NCI-H2196 (cell line): Measurements from ENCODE around the gene CYSTM1.

Source experiments
- DNase-seq: peaks from one replicate; lab custom pipeline; 2025; ENCODE audit not compliant: unreplicated experiment; lab: John Stamatoyannopoulos, UW

CYSTM1 gene

GRCh38 chr5:140252470-140253126, 77.6 kb downstream of the CYSTM1 start:
- DNase-seq = no peak

GRCh38 chr5:140253985-140254384, 79.0 kb downstream of the CYSTM1 start:
- DNase-seq = no peak

- DNase-seq = no peak
These were observed 80.6 kb downstream of the CYSTM1 start for GRCh38 chr5:140255460-140256157.

- no peak for DNase-seq
These were observed 81.7 kb downstream of the CYSTM1 start for GRCh38 chr5:140256726-140257125.

GRCh38 chr5:140258016-140258415, 83.0 kb downstream of the CYSTM1 start:
- no peak for DNase-seq

- no peak for DNase-seq
These were observed 83.9 kb downstream of the CYSTM1 start for GRCh38 chr5:140258873-140259272.

- no peak for DNase-seq
These were observed 84.5 kb downstream of the CYSTM1 start for GRCh38 chr5:140259500-140259899.

GRCh38 chr5:140260089-140260656, 85.2 kb downstream of the CYSTM1 start:
- no peak for DNase-seq

GRCh38 chr5:140261403-140262171, 86.6 kb downstream of the CYSTM1 start:
- peak; percentile 84 for DNase-seq

GRCh38 chr5:140262221-140262620, 87.2 kb downstream of the CYSTM1 start:
- DNase-seq = peak; percentile 57

- peak; percentile 49 for DNase-seq
These were observed 87.9 kb downstream of the CYSTM1 start for GRCh38 chr5:140262839-140263238.

GRCh38 chr5:140265845-140266244, 90.9 kb downstream of the CYSTM1 start:
- DNase-seq = no peak

- DNase-seq = peak; percentile 12
These were observed 91.6 kb downstream of the CYSTM1 start for GRCh38 chr5:140266471-140267200.

- no peak for DNase-seq
These were observed 92.2 kb downstream of the CYSTM1 start for GRCh38 chr5:140267201-140267540.

- DNase-seq = no peak
These were observed 92.6 kb downstream of the CYSTM1 start for GRCh38 chr5:140267559-140268018.

GRCh38 chr5:140270008-140270407, 95.0 kb downstream of the CYSTM1 start:
- no peak for DNase-seq

- DNase-seq = no peak
These were observed 98.5 kb downstream of the CYSTM1 start for GRCh38 chr5:140273401-140273877.

- DNase-seq = no peak
These were observed 100.8 kb downstream of the CYSTM1 start for GRCh38 chr5:140275837-140276236.

- DNase-seq = no peak
These were observed 107.3 kb downstream of the CYSTM1 start for GRCh38 chr5:140282266-140282665.

- DNase-seq = no peak
These were observed 109.0 kb downstream of the CYSTM1 start for GRCh38 chr5:140284013-140284412.

GRCh38 chr5:140286424-140286823, 111.4 kb downstream of the CYSTM1 start:
- DNase-seq = no peak
